ENCODE data around the gene CNTNAP5.

The CNTNAP5 gene

GRCh38 chr2:124649001-124649400 is 623.9 kb downstream of the CNTNAP5 start:
- H3K4me3 ChIP-seq (ENCODE audit: low read depth, low read length): no peak overlapping the region
- TF ChIP-seq CTCF (IDR thresholded peaks at IDR 0.05; ENCODE audit: low read depth, low read length): no peak

GRCh38 chr2:124652099-124652498 is 627.0 kb downstream of the CNTNAP5 start:
- no peak overlapping the region for H3K4me3 ChIP-seq (ENCODE audit: low read depth, low read length)
- no peak for TF ChIP-seq CTCF (IDR thresholded peaks at IDR 0.05; ENCODE audit: low read depth, low read length)

GRCh38 chr2:124658373-124658772 is 633.3 kb downstream of the CNTNAP5 start:
- no peak overlapping the region for H3K4me3 ChIP-seq (ENCODE audit: low read depth, low read length)
- TF ChIP-seq CTCF (IDR thresholded peaks at IDR 0.05; ENCODE audit: low read depth, low read length): no peak

- no peak overlapping the region for H3K4me3 ChIP-seq (ENCODE audit: low read depth, low read length)
- no peak for TF ChIP-seq CTCF (IDR thresholded peaks at IDR 0.05; ENCODE audit: low read depth, low read length)
Observed at GRCh38 chr2:124661558-124661957, 636.5 kb downstream of the CNTNAP5 start.

GRCh38 chr2:124662946-124663644 is 638.0 kb downstream of the CNTNAP5 start:
- H3K4me3 ChIP-seq (ENCODE audit: low read depth, low read length): no peak overlapping the region
- no peak for TF ChIP-seq CTCF (IDR thresholded peaks at IDR 0.05; ENCODE audit: low read depth, low read length)

GRCh38 chr2:124663645-124663997 is 638.5 kb downstream of the CNTNAP5 start:
- no peak for TF ChIP-seq CTCF (IDR thresholded peaks at IDR 0.05; ENCODE audit: low read depth, low read length)
- H3K4me3 ChIP-seq (ENCODE audit: low read depth, low read length): no peak overlapping the region

GRCh38 chr2:124664363-124664762 is 639.3 kb downstream of the CNTNAP5 start:
- no peak for TF ChIP-seq CTCF (IDR thresholded peaks at IDR 0.05; ENCODE audit: low read depth, low read length)
- H3K4me3 ChIP-seq (ENCODE audit: low read depth, low read length): no peak overlapping the region
